ENCODE measurements around the gene NDUFB7. TPM values are rescaled to one million over a fixed set of nuclear protein-coding genes. Genes with fewer than 3 reads are reported as not detected.
"Not testable (repeated sequence)": the region's sequence is repeated elsewhere in the genome, so short reads cannot be mapped to it uniquely, and the experiment has no call there.

The NDUFB7 gene
- total RNA-seq, 1 donor from 2014 or later = 400 TPM

- DNase-seq (ENCODE audit: low read depth) = no peak
- TF ChIP-seq CTCF (conservative IDR thresholded peaks at IDR 0.05; ENCODE audit: low read depth, low read length) = peak; percentile 90
- no peak overlapping the region for H3K4me3 ChIP-seq (ENCODE audit: low read depth, low read length)
Measured at GRCh38 chr19:14556662-14557188, 15.1 kb downstream of the NDUFB7 start.

GRCh38 chr19:14555918-14556661, 15.8 kb downstream of the NDUFB7 start:
- H3K4me3 ChIP-seq (ENCODE audit: low read depth, low read length) = no peak overlapping the region
- no peak for DNase-seq (ENCODE audit: low read depth)
- TF ChIP-seq CTCF (conservative IDR thresholded peaks at IDR 0.05; ENCODE audit: low read depth, low read length) = no peak

- peak; percentile 8 for TF ChIP-seq CTCF (conservative IDR thresholded peaks at IDR 0.05; ENCODE audit: low read depth, low read length)
- DNase-seq (ENCODE audit: low read depth) = no peak
- no peak overlapping the region for H3K4me3 ChIP-seq (ENCODE audit: low read depth, low read length)
Measured at GRCh38 chr19:14554382-14554812, 17.5 kb downstream of the NDUFB7 start.

GRCh38 chr19:14553939-14554243, 18.0 kb downstream of the NDUFB7 start:
- DNase-seq (ENCODE audit: low read depth) = no peak
- no peak overlapping the region for H3K4me3 ChIP-seq (ENCODE audit: low read depth, low read length)
- no peak for TF ChIP-seq CTCF (conservative IDR thresholded peaks at IDR 0.05; ENCODE audit: low read depth, low read length)

GRCh38 chr19:14553042-14553938, 18.6 kb downstream of the NDUFB7 start:
- DNase-seq (ENCODE audit: low read depth) = no peak
- no peak overlapping the region for H3K4me3 ChIP-seq (ENCODE audit: low read depth, low read length)
- no peak for TF ChIP-seq CTCF (conservative IDR thresholded peaks at IDR 0.05; ENCODE audit: low read depth, low read length)

GRCh38 chr19:14552006-14552360, 19.9 kb downstream of the NDUFB7 start:
- not testable (repeated sequence) for DNase-seq (ENCODE audit: low read depth); H3K4me3 ChIP-seq (ENCODE audit: low read depth, low read length)
